Liver (tissue), 9 donors: Measurements from ENCODE around the gene RBMS2. TPM values are rescaled to one million over a fixed set of nuclear protein-coding genes. Genes with fewer than 3 reads are reported as not detected.
A peak's percentile ranks its signal among the peaks of the same experiment; 100 is the strongest.

Source experiments
- DNase-seq: peaks from one replicate; pipeline ENCODE4 v3.0.0-alpha.2; 2017; ENCODE audit warnings: low spot score
- H3K27ac ChIP-seq, 2 donors: one replicate each; pipeline ENCODE4 v1.7.0; 2013; ENCODE audit warnings: inconsistent platforms in 2 of 2, low read length in 2 of 2, control low read depth in 1 of 2, low read depth in 1 of 2, mild to moderate bottlenecking in 1 of 2
- H3K27me3 ChIP-seq, 4 donors: one replicate each; pipeline versions ENCODE4 v1.6.1 to v1.7.0; 2013; ENCODE audit warnings: low read length in 3 of 4, inconsistent platforms in 1 of 4, mild to moderate bottlenecking in 1 of 4, moderate library complexity in 1 of 4; ENCODE audit not compliant: control insufficient read depth in 4 of 4, insufficient read depth in 4 of 4
- H3K36me3 ChIP-seq, 4 donors: one replicate each; pipeline versions ENCODE4 v1.6.1 to v1.7.0; 2013; ENCODE audit warnings: low read length in 3 of 4, mild to moderate bottlenecking in 3 of 4, low read depth in 1 of 4, moderate library complexity in 1 of 4; ENCODE audit not compliant: control insufficient read depth in 4 of 4, insufficient read depth in 3 of 4
- H3K4me1 ChIP-seq, 4 donors: one replicate each; pipeline versions ENCODE4 v1.6.1 to v1.7.0; 2013; ENCODE audit warnings: low read length in 3 of 4, mild to moderate bottlenecking in 3 of 4, moderate library complexity in 1 of 4; ENCODE audit not compliant: control insufficient read depth in 4 of 4, insufficient read depth in 4 of 4
- H3K4me3 ChIP-seq, 3 donors: one replicate each; pipeline versions ENCODE4 v1.6.1 to v1.7.0; 2013; ENCODE audit warnings: low read length in 3 of 3, control low read depth in 1 of 3, low read depth in 1 of 3, mild to moderate bottlenecking in 1 of 3
- H3K9ac ChIP-seq, 2 donors: one replicate each; pipeline ENCODE4 v1.7.0; 2013; ENCODE audit warnings: low read length in 2 of 2, mild to moderate bottlenecking in 2 of 2, moderate library complexity in 2 of 2, control low read depth in 1 of 2, low read depth in 1 of 2
- H3K9me3 ChIP-seq, 4 donors: one replicate each; pipeline versions ENCODE4 v1.6.1 to v1.7.0; 2013; ENCODE audit warnings: low read length in 3 of 4; ENCODE audit not compliant: control insufficient read depth in 4 of 4
- ATF3 ChIP-seq: IDR thresholded peaks from 2 replicates; pipeline ENCODE4 v1.6.1; 2016; ENCODE audit warnings: antibody characterized with exemption
- CTCF ChIP-seq: fragments of 150-350 bp; IDR thresholded peaks from 2 replicates; pipeline ENCODE4 v1.5.1; 2017; ENCODE audit warnings: improper control_type of control experiment, low read depth, low read length; ENCODE audit not compliant: missing input control
- FOXA1 ChIP-seq: IDR thresholded peaks from 2 replicates; pipeline ENCODE4 v1.6.1; 2016; ENCODE audit warnings: antibody characterized with exemption
- FOXA2 ChIP-seq: IDR thresholded peaks from 2 replicates; pipeline ENCODE4 v1.6.1; 2016; ENCODE audit warnings: antibody characterized with exemption
- GABPA ChIP-seq, 2 donors: IDR thresholded peaks in 1 of 2; conservative IDR thresholded peaks in 1 of 2; 2 replicates each; pipeline ENCODE4 v1.6.1; 2016; ENCODE audit warnings: antibody characterized with exemption in 2 of 2, mild to moderate bottlenecking in 1 of 2, moderate library complexity in 1 of 2
- HNF4A ChIP-seq, 2 donors: conservative IDR thresholded peaks; 2 replicates each; pipeline ENCODE4 v1.6.1; 2016; ENCODE audit warnings: antibody characterized with exemption in 2 of 2, mild to moderate bottlenecking in 2 of 2
- HNF4G ChIP-seq: IDR thresholded peaks from 2 replicates; pipeline ENCODE4 v1.6.1; 2016; ENCODE audit warnings: antibody characterized with exemption
- JUND ChIP-seq, 2 donors: IDR thresholded peaks; 2 replicates each; pipeline ENCODE4 v1.6.1; 2016; ENCODE audit warnings: antibody characterized with exemption in 2 of 2
- NR2F2 ChIP-seq: IDR thresholded peaks from 2 replicates; pipeline ENCODE4 v1.6.1; 2016; ENCODE audit warnings: antibody characterized with exemption
- RAD21 ChIP-seq, 2 donors: IDR thresholded peaks; 2 replicates each; pipeline ENCODE4 v1.6.1; 2016; ENCODE audit warnings: antibody characterized with exemption in 2 of 2, mild to moderate bottlenecking in 2 of 2
- RXRA ChIP-seq, 2 donors: IDR thresholded peaks; 2 replicates each; pipeline ENCODE4 v1.6.1; 2017 to 2018; ENCODE audit warnings: antibody characterized with exemption in 2 of 2, mild to moderate bottlenecking in 1 of 2
- SP1 ChIP-seq: IDR thresholded peaks from 2 replicates; pipeline ENCODE4 v1.6.1; 2018; ENCODE audit warnings: antibody characterized with exemption, mild to moderate bottlenecking
- TAF1 ChIP-seq: conservative IDR thresholded peaks from 2 replicates; pipeline ENCODE4 v1.6.1; 2016; ENCODE audit warnings: antibody characterized with exemption, mild to moderate bottlenecking
- ZBTB33 ChIP-seq: IDR thresholded peaks from 2 replicates; pipeline ENCODE4 v1.6.1; 2016; ENCODE audit warnings: antibody characterized with exemption
- WGBS: extraction: QIAGEN DNeasy Blood & Tissue Kit; methylation state at CpG from one replicate; pipeline ENCODE4 v1.1.7; 2013; 5-methylcytosine and 5-hydroxymethylcytosine counted together
- polyA plus RNA-seq, 2 donors: library from polyadenylated mRNA; stranded (reverse) in 1 of 2; unstranded in 1 of 2; fragments of 200-250 nt in 1 of 2; fragments of >200 nt in 1 of 2; fragmentation: Nextera tagmentation in 1 of 2; extraction: Ambion mirVana in 1 of 2; gene quantifications; one replicate each; pipeline versions ENCODE4 v1.2.1 to v1.2.3, GENCODE V29; 2013 to 2015
- total RNA-seq, 2 donors: library from RNA; depleted of rRNA; stranded (reverse); fragments of >200 nt; gene quantifications; one replicate each; pipeline ENCODE4 v1.2.3, GENCODE V29; 2014
- TF ChIP-seq, protein P1 (sequence below): IDR thresholded peaks from 2 replicates; pipeline ENCODE4 v1.6.1; 2016; ENCODE audit warnings: antibody characterized with exemption
- donor health status: healthy.
- donor health status: healthy.
- donor health status: healthy.
- donor health status: healthy.
- donor health status: healthy.

The RBMS2 gene
- total and polyA plus RNA-seq, 4 donors = 1.2 to 3.8 (median 1.8) TPM

- no peak overlapping the region for H3K27ac ChIP-seq
These were observed 29.4 kb downstream of the RBMS2 start for GRCh38 chr12:56551070-56551469.

GRCh38 chr12:56565510-56566101, 44.0 kb downstream of the RBMS2 start:
- Histone ChIP-seq H3K4me1 (peaks cover 0 to 4% (median 2%) of the 10 kb centered on the region in 4 donors), H3K27ac (peak overlapping the region; percentile 44 to 45), H3K4me3 (no peak overlapping the region), H3K36me3 (peaks cover 0 to 1% (median 0%) of the 10 kb centered on the region in 4 donors), H3K27me3 (no peaks in the 10 kb centered on the region), H3K9ac (no peak overlapping the region), H3K9me3 (no peaks in the 10 kb centered on the region)
- peak; percentile 47 for DNase-seq
- 62% methylated on average over 6 of the region's 6 CpGs for WGBS
- no peak for TF ChIP-seq HNF4G
- TF ChIP-seq FOXA2 = no peak
- TF ChIP-seq ZBTB33 = no peak
- no peak for TF ChIP-seq CTCF
- no peak for TF ChIP-seq JUND (IDR thresholded peaks at IDR 0.05)
- no peak for TF ChIP-seq HNF4A (conservative IDR thresholded peaks at IDR 0.05)
- TF ChIP-seq GABPA (IDR thresholded peaks at IDR 0.05 in 1 of 2, conservative IDR thresholded peaks at IDR 0.05 in 1 of 2) = peak; percentile 28 to 34
- TF ChIP-seq NR2F2 = peak; percentile 47
- no peak for TF ChIP-seq FOXA1
- no peak for TF ChIP-seq TAF1
- TF ChIP-seq ATF3 = no peak
- TF ChIP-seq, protein P1, sequence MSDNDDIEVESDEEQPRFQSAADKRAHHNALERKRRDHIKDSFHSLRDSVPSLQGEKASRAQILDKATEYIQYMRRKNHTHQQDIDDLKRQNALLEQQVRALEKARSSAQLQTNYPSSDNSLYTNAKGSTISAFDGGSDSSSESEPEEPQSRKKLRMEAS = peak; percentile 35
- peak; percentile 70 for TF ChIP-seq SP1
- peak in 1 of 2 donors; percentile 18 for TF ChIP-seq RXRA (IDR thresholded peaks at IDR 0.05)
- peak in 1 of 2 donors; percentile 34 for TF ChIP-seq RAD21 (IDR thresholded peaks at IDR 0.05)

More at GRCh38 chr12:56551070-56551469, 29.4 kb downstream of the RBMS2 start:
- Histone ChIP-seq H3K9me3 (no peaks in the 10 kb centered on the region), H3K27me3 (no peaks in the 10 kb centered on the region), H3K4me1 (no peaks in the 10 kb centered on the region), H3K9ac (no peak overlapping the region), H3K4me3 (no peak overlapping the region), H3K36me3 (no peaks in the 10 kb centered on the region)
- 96% methylated on average over 5 of the region's 5 CpGs for WGBS
- TF ChIP-seq NR2F2 = no peak
- no peak for TF ChIP-seq HNF4A (conservative IDR thresholded peaks at IDR 0.05)
- TF ChIP-seq ZBTB33 = no peak
- TF ChIP-seq CTCF = no peak
- TF ChIP-seq, protein P1 = no peak
- DNase-seq = no peak
